ENCODE measurements around the gene KCNH8.

KCNH8 gene

GRCh38 chr3:19248143-19248542, 99.8 kb downstream of the KCNH8 start:
- Histone ChIP-seq H3K9me3 (ENCODE audit: control insufficient read depth, low read length) (no peaks in the 10 kb centered on the region), H3K36me3 (ENCODE audit: control insufficient read depth, insufficient read depth, low read length) (no peaks in the 10 kb centered on the region), H3K27ac (ENCODE audit: insufficient read depth, low read depth, low read length, poor library complexity, severe bottlenecking) (no peak overlapping the region), H3K4me3 (ENCODE audit: insufficient read depth, low read depth, low read length) (no peak overlapping the region), H3K27me3 (ENCODE audit: control insufficient read depth, insufficient read depth, low read length, poor library complexity, severe bottlenecking) (no peaks in the 10 kb centered on the region), H3K4me1 (ENCODE audit: control insufficient read depth, insufficient read depth, low read length) (no peaks in the 10 kb centered on the region)
- 90 to 100% methylated on average over 2 of the region's 2 CpGs for WGBS, 2 experiments

GRCh38 chr3:19248767-19249166, 100.5 kb downstream of the KCNH8 start:
- H3K9me3 ChIP-seq (ENCODE audit: control insufficient read depth, low read length), result no peaks in the 10 kb centered on the region
- H3K4me1 ChIP-seq (ENCODE audit: control insufficient read depth, insufficient read depth, low read length), result no peaks in the 10 kb centered on the region
- no peak overlapping the region for H3K4me3 ChIP-seq (ENCODE audit: insufficient read depth, low read depth, low read length)
- no peaks in the 10 kb centered on the region for H3K36me3 ChIP-seq (ENCODE audit: control insufficient read depth, insufficient read depth, low read length)
- no peaks in the 10 kb centered on the region for H3K27me3 ChIP-seq (ENCODE audit: control insufficient read depth, insufficient read depth, low read length, poor library complexity, severe bottlenecking)
- H3K27ac ChIP-seq (ENCODE audit: insufficient read depth, low read depth, low read length, poor library complexity, severe bottlenecking), result no peak overlapping the region
- WGBS, 2 experiments, result 85 to 100% methylated on average over 1 of the region's 1 CpG

- Histone ChIP-seq H3K36me3 (ENCODE audit: control insufficient read depth, insufficient read depth, low read length) (no peaks in the 10 kb centered on the region), H3K4me1 (ENCODE audit: control insufficient read depth, insufficient read depth, low read length) (no peaks in the 10 kb centered on the region), H3K27me3 (ENCODE audit: control insufficient read depth, insufficient read depth, low read length, poor library complexity, severe bottlenecking) (no peaks in the 10 kb centered on the region), H3K27ac (ENCODE audit: insufficient read depth, low read depth, low read length, poor library complexity, severe bottlenecking) (no peak overlapping the region), H3K9me3 (ENCODE audit: control insufficient read depth, low read length) (no peaks in the 10 kb centered on the region), H3K4me3 (ENCODE audit: insufficient read depth, low read depth, low read length) (no peak overlapping the region)
- WGBS, 2 experiments, result 85 to 86% methylated on average over 6 of the region's 6 CpGs
These were observed 102.8 kb downstream of the KCNH8 start for GRCh38 chr3:19250959-19251610.

DNA sequence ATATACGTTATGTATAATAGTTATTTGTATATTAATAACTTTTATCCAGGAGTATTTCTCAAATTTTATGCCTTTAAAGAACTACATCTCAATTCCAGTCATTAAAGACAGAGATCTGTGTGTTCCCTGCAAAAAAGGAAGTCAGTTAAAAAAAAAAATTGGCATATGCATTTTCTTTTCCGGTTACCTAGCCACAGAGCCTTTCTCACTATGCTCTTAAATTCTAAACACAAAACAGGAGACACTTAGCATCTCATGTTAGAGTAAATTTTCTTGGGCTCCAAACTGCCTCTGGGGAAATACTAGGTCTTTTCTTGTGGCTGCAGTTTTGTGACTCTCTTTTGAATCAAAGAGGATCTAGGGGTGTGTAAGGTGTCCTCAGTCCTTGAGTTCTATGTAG, 105.9 kb downstream of the KCNH8 start:
- Histone ChIP-seq H3K27ac (ENCODE audit: insufficient read depth, low read depth, low read length, poor library complexity, severe bottlenecking) (no peak overlapping the region), H3K4me3 (ENCODE audit: insufficient read depth, low read depth, low read length) (no peak overlapping the region), H3K36me3 (ENCODE audit: control insufficient read depth, insufficient read depth, low read length) (no peaks in the 10 kb centered on the region), H3K27me3 (ENCODE audit: control insufficient read depth, insufficient read depth, low read length, poor library complexity, severe bottlenecking) (no peaks in the 10 kb centered on the region), H3K9me3 (ENCODE audit: control insufficient read depth, low read length) (no peaks in the 10 kb centered on the region), H3K4me1 (ENCODE audit: control insufficient read depth, insufficient read depth, low read length) (no peaks in the 10 kb centered on the region)
- 89% methylated on average over 1 of the region's 2 CpGs for whole genome bisulfite sequencing, 2 experiments

DNA sequence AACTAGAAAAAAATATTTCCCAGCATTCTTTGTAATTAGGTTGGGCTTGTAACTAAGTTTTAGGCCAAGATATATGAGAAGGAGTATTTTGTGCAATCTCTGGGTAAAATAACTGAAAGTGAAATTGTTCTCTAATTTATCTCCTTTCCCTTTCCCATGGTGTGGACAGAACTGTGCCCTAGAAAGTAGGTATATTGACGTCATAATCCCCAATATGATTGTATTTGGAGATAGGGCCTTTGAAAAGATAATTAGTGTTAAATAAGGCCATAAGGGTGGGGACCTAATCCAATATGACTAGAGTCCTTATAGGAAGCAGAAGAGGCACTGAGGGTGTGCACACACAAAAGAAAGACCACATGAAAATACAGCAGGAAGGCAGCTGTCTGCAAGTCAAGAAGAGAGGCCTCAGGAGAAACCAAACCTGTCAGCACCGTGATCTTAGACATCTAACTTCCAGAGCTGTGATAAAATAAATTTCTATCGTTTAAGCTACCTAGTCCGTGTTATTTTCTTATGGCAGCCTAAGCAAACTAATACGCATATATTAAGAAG, 106.6 kb downstream of the KCNH8 start:
- no peaks in the 10 kb centered on the region for H3K9me3 ChIP-seq (ENCODE audit: control insufficient read depth, low read length)
- H3K4me3 ChIP-seq (ENCODE audit: insufficient read depth, low read depth, low read length), result no peak overlapping the region
- WGBS, 2 experiments, result 94 to 95% methylated on average over 5 of the region's 5 CpGs

GRCh38 chr3:19256313-19256712, 108.0 kb downstream of the KCNH8 start:
- 75 to 80% methylated on average over 5 of the region's 5 CpGs for WGBS, 2 experiments
- Histone ChIP-seq H3K27me3 (ENCODE audit: control insufficient read depth, insufficient read depth, low read length, poor library complexity, severe bottlenecking) (no peaks in the 10 kb centered on the region), H3K4me3 (ENCODE audit: insufficient read depth, low read depth, low read length) (no peak overlapping the region)

More for the DNA sequence above, 106.6 kb downstream of the KCNH8 start:
- H3K4me1 ChIP-seq (ENCODE audit: control insufficient read depth, insufficient read depth, low read length), result no peaks in the 10 kb centered on the region
- H3K27me3 ChIP-seq (ENCODE audit: control insufficient read depth, insufficient read depth, low read length, poor library complexity, severe bottlenecking), result no peaks in the 10 kb centered on the region
- no peak overlapping the region for H3K27ac ChIP-seq (ENCODE audit: insufficient read depth, low read depth, low read length, poor library complexity, severe bottlenecking)
- H3K36me3 ChIP-seq (ENCODE audit: control insufficient read depth, insufficient read depth, low read length), result no peaks in the 10 kb centered on the region

GRCh38 chr3:19263606-19264005, 115.3 kb downstream of the KCNH8 start:
- Histone ChIP-seq H3K27ac (ENCODE audit: insufficient read depth, low read depth, low read length, poor library complexity, severe bottlenecking) (no peak overlapping the region), H3K4me1 (ENCODE audit: control insufficient read depth, insufficient read depth, low read length) (peaks cover 10% of the 10 kb centered on the region), H3K9me3 (ENCODE audit: control insufficient read depth, low read length) (no peaks in the 10 kb centered on the region), H3K27me3 (ENCODE audit: control insufficient read depth, insufficient read depth, low read length, poor library complexity, severe bottlenecking) (no peaks in the 10 kb centered on the region), H3K36me3 (ENCODE audit: control insufficient read depth, insufficient read depth, low read length) (no peaks in the 10 kb centered on the region), H3K4me3 (ENCODE audit: insufficient read depth, low read depth, low read length) (no peak overlapping the region)
- WGBS, 2 experiments, result 93 to 95% methylated on average over 3 of the region's 3 CpGs

More at GRCh38 chr3:19256313-19256712, 108.0 kb downstream of the KCNH8 start:
- Histone ChIP-seq H3K27ac (ENCODE audit: insufficient read depth, low read depth, low read length, poor library complexity, severe bottlenecking) (no peak overlapping the region), H3K9me3 (ENCODE audit: control insufficient read depth, low read length) (no peaks in the 10 kb centered on the region), H3K4me1 (ENCODE audit: control insufficient read depth, insufficient read depth, low read length) (no peaks in the 10 kb centered on the region), H3K36me3 (ENCODE audit: control insufficient read depth, insufficient read depth, low read length) (no peaks in the 10 kb centered on the region)

GRCh38 chr3:19264424-19264823, 116.1 kb downstream of the KCNH8 start:
- H3K36me3 ChIP-seq (ENCODE audit: control insufficient read depth, insufficient read depth, low read length), result no peaks in the 10 kb centered on the region
- no peak overlapping the region for H3K4me3 ChIP-seq (ENCODE audit: insufficient read depth, low read depth, low read length)
- peaks cover 10% of the 10 kb centered on the region for H3K4me1 ChIP-seq (ENCODE audit: control insufficient read depth, insufficient read depth, low read length)
- WGBS, 2 experiments, result 91 to 92% methylated on average over 6 of the region's 6 CpGs
- H3K9me3 ChIP-seq (ENCODE audit: control insufficient read depth, low read length), result no peaks in the 10 kb centered on the region
- no peak overlapping the region for H3K27ac ChIP-seq (ENCODE audit: insufficient read depth, low read depth, low read length, poor library complexity, severe bottlenecking)
- no peaks in the 10 kb centered on the region for H3K27me3 ChIP-seq (ENCODE audit: control insufficient read depth, insufficient read depth, low read length, poor library complexity, severe bottlenecking)

- no peak overlapping the region for H3K27ac ChIP-seq (ENCODE audit: insufficient read depth, low read depth, low read length, poor library complexity, severe bottlenecking)
- 15 to 26% methylated on average over 4 of the region's 4 CpGs for WGBS, 2 experiments
- no peaks in the 10 kb centered on the region for H3K27me3 ChIP-seq (ENCODE audit: control insufficient read depth, insufficient read depth, low read length, poor library complexity, severe bottlenecking)
- H3K9me3 ChIP-seq (ENCODE audit: control insufficient read depth, low read length), result no peaks in the 10 kb centered on the region
- no peaks in the 10 kb centered on the region for H3K36me3 ChIP-seq (ENCODE audit: control insufficient read depth, insufficient read depth, low read length)
- H3K4me1 ChIP-seq (ENCODE audit: control insufficient read depth, insufficient read depth, low read length), result peaks cover 10% of the 10 kb centered on the region
- no peak overlapping the region for H3K4me3 ChIP-seq (ENCODE audit: insufficient read depth, low read depth, low read length)
These were observed 118.7 kb downstream of the KCNH8 start for GRCh38 chr3:19267040-19267439.

DNA sequence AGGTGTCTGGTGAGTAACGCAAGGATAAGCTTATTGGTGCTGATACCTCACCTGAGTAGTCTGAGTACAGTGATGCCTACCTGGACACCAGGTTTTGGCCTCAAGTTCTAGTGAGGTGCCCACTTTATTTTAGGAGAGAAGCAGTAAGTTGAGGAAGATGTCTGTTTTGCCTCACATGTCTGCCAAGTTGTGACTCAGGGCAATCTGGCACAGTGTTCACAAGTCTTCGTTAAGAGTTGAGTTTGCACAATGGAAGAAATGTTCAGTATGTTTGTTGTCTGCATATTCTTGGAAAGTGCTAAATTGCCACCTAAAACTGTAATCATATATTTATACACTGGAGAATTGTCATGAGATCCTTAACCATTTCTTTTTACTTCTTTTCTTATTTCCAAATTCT, 122.2 kb downstream of the KCNH8 start:
- H3K27ac ChIP-seq (ENCODE audit: insufficient read depth, low read depth, low read length, poor library complexity, severe bottlenecking), result no peak overlapping the region
- no peak overlapping the region for H3K4me3 ChIP-seq (ENCODE audit: insufficient read depth, low read depth, low read length)
- H3K9me3 ChIP-seq (ENCODE audit: control insufficient read depth, low read length), result no peaks in the 10 kb centered on the region
- peaks cover 10% of the 10 kb centered on the region for H3K4me1 ChIP-seq (ENCODE audit: control insufficient read depth, insufficient read depth, low read length)
- 93 to 99% methylated on average over 2 of the region's 2 CpGs for WGBS, 2 experiments
- H3K27me3 ChIP-seq (ENCODE audit: control insufficient read depth, insufficient read depth, low read length, poor library complexity, severe bottlenecking), result no peaks in the 10 kb centered on the region
- no peaks in the 10 kb centered on the region for H3K36me3 ChIP-seq (ENCODE audit: control insufficient read depth, insufficient read depth, low read length)

Data from ectodermal cell (in vitro differentiated cells).